SIG-M5 treated with dmso at 0.1 percent for 504 hours (cell line): ENCODE results near the gene KTN1.

Source experiments
- DNase-seq: peaks from one replicate; lab custom pipeline; 2025; ENCODE audit not compliant: unreplicated experiment; lab: John Stamatoyannopoulos, UW

KTN1 gene

DNA sequence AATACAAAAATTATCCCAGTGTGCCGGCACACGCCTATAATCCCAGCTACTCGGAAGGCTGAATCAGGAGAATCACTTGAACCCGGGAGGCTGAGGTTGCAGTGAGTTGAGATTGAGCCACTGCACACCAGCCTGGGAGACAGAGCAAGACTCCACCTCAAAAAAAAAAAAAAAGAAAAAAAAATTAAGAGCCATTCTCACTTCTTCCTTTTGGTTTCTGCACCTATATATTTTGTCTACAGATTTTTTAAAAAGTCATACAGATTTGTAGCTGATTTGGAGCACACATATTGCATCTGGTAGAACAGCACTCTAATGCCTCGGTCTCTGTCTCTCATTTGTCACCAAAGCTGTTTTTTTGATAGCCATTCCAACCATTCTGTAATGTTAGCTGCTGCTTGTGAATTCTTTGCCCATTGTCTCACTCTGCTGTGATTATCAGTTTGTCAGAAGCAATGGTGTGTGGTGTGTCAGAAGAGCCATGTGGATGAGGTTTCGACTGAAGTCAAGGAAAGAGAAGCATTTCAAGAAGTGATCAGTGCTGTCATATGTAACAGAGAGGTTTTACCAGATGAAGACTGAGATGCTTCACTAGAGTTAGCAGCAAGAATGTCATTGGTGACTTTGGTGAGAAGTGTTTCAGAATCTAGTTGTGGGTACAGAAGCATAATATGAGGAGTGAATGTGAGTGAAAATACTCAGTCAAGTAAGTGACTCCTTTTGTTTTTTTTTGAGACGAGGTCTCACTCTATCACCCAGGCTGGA lies 8.7 kb upstream of the KTN1 start:
- no peak for DNase-seq

- no peak for DNase-seq
Measured at GRCh38 chr14:55572578-55572977, 7.4 kb upstream of the KTN1 start.

- DNase-seq: no peak
Measured at GRCh38 chr14:55574988-55575387, 5.0 kb upstream of the KTN1 start.

DNA sequence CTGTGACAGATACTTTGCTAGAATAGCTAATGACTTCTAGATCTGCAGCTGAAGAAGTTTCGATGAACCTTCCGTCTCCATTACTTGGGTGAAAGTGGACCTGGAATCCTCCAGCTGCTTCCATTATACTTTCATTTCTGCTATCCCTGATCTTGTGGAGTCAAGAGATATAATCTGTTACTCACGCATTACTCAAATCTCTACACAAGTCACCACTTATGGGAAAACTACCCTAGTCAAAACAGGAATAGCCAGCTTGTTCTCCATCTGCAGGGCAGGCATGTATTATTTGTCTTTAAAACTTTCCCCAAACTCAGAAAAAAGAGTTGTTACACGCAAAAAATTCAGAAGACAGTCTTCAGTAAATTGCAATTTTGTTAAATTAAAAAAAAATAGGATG lies 2.8 kb upstream of the KTN1 start:
- DNase-seq: no peak

GRCh38 chr14:55578511-55578910 lies 1.5 kb upstream of the KTN1 start:
- DNase-seq: no peak

DNA sequence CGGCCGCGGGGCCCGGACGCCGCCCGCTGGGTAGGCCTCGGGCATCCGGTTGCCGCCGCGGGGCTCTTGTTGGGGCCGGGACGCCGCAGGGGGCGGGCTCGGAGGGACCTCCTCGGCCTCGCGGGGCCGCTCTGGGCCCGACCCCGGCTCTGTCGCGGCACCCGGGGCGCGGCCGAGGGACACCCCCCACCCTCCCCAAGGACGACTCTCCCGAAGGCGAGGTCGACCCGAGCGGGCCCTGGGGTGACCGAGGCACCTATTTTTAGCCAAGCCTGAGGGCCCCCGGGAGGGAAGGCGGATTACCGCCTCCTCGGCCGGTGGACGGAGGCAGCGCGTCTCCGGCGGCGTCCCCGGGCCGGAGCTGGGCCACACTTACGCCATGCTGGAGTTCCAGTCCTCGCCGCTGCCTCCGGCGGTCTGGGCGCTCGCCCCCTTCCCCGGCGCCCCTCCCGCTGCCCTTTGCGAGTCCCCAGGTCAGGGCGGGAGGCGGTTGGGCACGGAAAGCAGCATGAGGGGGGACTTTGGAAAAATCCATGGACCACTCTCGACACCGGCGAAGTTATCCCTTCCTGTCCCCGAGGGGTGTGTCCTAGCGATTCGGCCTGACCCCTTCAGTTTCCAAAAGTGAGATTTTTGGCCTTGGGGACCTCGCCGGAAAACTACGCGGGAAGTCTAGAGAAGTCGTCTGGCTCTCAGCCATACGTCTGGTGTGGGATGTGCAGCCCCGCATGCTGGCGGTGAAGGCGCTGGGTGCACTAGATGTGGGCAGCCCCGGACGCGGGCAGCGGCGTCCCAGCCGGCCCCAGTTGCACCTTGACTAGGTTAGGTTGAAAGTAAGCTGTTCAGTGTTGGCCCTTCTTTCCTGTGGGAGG lies 699 bp downstream of the KTN1 start:
- DNase-seq: no peak

DNA sequence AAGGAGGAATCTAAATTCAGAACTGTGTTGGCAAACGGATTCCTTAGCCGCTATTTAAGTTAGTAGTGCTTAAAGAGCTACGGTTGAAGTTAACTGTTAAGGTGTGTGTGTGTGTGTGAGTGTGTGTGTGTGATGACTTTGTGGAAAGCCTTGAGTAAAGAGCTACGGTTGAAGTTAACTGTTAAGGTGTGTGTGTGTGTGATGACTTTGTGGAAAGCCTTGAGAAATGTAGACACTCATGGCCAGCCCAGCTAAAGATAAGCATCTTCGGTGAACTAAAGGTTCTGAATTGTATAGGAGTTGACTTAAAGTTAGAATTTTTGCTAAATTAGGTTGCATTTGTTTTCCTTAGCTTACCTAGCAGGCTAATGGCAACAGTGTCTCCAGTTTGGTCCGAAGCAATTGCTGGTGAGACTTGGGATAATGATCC lies 1.4 kb downstream of the KTN1 start:
- DNase-seq: no peak

DNA sequence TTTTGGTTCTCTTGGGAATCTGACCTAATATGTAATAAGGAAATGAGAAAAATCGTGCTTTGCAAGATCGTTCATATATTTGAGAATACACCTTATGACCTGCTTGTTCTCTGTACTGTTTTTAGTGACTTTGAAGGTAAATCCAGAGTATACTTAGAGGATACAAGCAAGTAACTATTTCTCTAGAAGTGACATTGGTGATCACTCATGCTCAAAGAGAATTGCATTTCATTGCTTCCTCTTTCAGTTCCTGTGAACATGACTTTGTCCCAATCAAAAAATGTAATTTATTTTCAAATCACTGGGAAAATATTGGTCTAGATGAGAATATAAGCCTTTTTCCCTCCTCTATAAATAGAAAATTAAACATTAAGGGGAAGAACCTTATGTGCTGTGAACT lies 2.7 kb downstream of the KTN1 start:
- peak; percentile 21 for DNase-seq

- no peak for DNase-seq
Measured at GRCh38 chr14:55583942-55584468, 4.0 kb downstream of the KTN1 start.

GRCh38 chr14:55585854-55586253 lies 5.8 kb downstream of the KTN1 start:
- no peak for DNase-seq

DNA sequence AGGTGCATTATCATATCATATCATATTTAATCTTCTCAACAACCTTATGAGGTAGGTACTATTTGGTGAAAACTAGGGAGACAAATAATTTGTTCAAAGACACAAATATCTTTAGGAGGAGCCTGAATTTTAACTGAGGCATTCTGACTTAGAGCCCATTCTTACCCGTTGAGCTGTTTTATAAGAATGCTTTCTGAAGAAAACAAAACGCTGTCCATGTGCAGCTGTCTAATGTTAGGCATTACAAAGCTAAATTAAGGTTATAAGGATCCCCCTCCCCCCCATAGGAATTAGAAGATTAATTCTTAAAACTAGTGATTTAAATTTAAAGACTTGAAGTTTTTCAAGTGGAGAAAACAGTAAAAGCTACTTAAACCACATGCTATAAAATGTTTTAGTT lies 6.4 kb downstream of the KTN1 start:
- no peak for DNase-seq

- DNase-seq: no peak
Measured at GRCh38 chr14:55587847-55588246, 7.8 kb downstream of the KTN1 start.

GRCh38 chr14:55588259-55588699 lies 8.3 kb downstream of the KTN1 start:
- DNase-seq: no peak

DNA sequence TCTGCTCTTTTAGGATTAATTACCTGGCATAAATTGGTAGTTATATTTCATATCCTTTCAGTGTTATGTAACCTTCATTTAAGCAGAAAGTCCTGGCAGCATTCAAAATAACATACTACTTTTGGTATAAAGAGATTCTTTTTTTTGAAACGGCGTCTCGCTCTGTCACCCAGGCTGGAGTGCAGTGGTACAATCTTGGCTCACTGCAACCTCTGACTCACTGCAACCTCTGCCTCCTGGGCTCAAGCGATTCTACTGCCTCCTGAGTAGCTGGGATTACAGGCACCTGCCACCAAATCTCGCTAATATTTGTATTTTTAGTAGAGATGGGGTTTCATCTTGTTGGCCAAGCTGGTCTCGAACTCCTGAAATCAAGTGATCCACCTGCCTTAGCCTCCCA lies 9.2 kb downstream of the KTN1 start:
- DNase-seq: no peak

DNA sequence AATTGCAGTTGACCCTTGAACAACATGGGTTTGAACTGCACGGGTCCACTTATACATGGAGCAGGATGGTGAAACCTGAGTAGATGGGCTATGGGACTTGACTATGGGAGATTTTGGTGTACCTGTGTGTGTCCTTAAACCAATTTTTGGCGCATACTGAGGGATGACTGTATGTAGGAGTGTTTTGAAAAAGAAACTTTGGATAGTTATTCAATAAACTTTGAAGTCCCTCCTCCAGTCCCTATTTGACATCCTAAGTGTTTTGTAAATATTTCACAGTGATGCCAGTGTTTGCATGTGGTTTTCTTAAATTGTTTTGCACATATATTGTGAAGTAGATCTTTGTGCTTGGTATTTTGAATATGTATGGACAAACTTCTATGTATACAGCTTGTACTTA lies 12.4 kb downstream of the KTN1 start:
- DNase-seq: no peak

DNA sequence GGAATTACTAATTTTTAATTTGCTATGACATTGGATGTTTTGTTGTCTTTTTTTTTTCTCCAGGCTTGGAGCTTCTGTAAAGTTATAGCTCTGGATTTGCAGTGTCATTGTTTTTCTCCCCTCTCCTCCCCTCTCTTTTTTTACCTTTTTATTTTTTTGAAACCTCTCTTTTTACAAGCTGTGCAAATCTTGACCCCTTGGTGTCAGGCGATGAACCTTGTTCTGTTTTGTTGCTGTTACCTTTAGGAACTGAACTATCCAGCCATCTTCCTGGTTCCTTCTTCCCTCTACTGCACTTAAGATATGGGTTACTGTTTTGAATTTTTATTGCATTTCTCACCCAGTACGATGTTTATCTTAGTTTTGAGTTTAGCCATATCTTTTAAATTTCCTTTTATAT lies 13.7 kb downstream of the KTN1 start:
- no peak for DNase-seq

DNA sequence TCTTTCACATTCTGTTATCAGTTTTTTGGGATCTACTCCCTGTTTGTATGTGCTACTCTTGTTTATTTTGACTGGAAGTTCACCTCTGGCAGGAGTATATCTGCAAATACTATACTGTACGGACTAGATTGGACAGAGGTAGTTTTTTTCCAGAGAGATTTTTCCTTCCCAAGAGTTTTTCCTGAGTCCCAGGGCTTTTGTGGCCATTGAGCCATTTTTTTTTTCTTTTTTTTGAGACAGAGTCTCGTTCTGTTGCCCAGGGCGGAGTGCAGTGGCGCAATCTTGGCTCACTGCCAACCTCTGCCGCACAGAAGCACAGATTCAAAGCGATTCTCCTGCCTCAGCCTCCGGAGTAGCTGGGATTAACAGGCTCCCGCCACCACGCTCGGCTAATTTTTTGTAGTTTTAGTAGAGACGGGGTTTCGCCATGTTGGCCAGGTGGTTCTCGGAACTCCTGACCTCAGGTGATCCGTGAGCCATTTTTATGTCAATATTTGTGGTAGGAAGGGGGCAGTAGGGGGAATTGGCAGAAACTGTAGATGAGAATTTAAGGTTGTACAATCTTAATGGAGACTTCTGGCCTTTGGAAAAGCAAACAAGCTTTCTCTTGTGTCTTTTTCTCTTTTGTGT lies 19.4 kb downstream of the KTN1 start:
- no peak for DNase-seq

- no peak for DNase-seq
Measured at GRCh38 chr14:55600784-55601561, 21.0 kb downstream of the KTN1 start.

- DNase-seq: no peak
Measured at GRCh38 chr14:55603401-55603953, 23.5 kb downstream of the KTN1 start.

DNA sequence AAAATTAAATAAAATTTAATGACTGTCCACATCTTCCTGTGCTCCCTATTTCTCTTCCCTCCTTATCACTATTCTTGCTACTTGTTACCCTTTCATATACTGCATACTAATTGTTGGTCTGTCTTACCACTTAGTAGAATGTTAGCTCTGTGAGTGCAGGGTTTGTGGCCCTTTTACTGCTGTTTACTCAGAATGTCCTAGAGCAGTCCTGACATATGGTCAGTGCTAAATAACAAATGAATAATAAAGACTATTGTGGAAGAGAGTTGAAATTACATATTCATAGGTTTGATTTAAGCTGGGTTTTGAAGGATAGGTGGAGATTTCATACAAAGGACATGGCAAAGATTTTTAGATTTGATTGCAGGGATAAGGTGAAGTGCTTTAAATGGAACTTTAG lies 24.5 kb downstream of the KTN1 start:
- no peak for DNase-seq
